Activated T-helper 1 cell treated with Interleukin-2 at 50 U/mL for 16 hours (primary cell): Measurements from ENCODE around the gene PLXNC1.

ENCODE experiments used
- DNase-seq: peaks from one replicate; pipeline ENCODE4 v3.0.0-alpha.2; 2020; ENCODE audit warnings: low read depth

Gene PLXNC1

GRCh38 chr12:94182986-94183707, 34.8 kb downstream of the PLXNC1 start:
- DNase-seq = no peak

DNA sequence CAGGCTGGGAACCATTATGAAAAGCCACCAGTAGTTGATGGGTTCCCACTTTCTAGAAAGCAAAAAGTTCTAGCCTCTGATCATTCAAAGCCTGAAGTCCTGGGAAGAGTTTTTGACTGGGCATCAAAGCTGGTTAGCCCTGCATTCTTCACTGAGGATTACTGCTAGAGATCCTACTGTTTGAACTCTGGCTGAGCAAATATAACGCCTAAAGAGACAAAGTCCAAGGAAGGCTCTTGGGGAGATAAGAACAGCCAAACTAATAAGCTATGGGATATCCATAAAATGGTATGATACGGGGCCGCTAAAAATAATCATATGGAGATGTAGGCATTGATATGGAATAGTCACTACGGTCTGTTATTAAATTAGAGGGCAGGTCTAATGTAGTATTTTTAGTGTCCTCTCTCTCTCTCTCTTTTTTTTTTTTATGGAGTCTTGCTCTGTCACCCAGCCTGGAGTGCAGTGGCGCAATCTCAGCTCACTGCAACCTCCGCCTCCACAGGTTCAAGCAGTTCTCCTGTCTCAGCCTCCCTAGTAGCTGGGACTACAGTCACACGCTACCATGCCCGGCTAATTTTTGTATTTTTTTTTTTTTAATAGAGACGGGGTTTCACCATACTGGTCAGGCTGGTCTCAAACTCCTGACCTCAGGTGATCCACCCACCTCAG, 35.5 kb downstream of the PLXNC1 start:
- no peak for DNase-seq

- DNase-seq = no peak
These were observed 36.8 kb downstream of the PLXNC1 start for GRCh38 chr12:94184995-94185719.

DNA sequence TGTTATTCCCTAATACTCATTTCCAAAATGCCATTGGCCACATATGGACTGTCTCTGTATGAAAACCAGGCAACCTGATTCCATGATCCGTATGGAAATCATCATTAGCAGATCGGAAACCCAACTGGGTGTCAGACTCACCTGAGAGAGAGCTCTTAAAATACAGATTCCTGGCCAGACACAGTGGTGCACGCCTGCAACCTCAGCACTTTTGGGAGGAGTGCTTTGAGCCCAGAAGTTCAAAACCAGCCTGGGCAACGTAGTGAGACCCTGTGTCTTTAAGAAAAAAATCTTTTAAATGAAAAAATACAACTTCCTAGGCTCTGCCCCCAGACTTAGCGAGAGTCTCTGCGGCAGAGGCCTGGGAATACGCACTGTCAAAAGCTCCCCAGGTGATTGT, 37.4 kb downstream of the PLXNC1 start:
- DNase-seq = no peak

DNA sequence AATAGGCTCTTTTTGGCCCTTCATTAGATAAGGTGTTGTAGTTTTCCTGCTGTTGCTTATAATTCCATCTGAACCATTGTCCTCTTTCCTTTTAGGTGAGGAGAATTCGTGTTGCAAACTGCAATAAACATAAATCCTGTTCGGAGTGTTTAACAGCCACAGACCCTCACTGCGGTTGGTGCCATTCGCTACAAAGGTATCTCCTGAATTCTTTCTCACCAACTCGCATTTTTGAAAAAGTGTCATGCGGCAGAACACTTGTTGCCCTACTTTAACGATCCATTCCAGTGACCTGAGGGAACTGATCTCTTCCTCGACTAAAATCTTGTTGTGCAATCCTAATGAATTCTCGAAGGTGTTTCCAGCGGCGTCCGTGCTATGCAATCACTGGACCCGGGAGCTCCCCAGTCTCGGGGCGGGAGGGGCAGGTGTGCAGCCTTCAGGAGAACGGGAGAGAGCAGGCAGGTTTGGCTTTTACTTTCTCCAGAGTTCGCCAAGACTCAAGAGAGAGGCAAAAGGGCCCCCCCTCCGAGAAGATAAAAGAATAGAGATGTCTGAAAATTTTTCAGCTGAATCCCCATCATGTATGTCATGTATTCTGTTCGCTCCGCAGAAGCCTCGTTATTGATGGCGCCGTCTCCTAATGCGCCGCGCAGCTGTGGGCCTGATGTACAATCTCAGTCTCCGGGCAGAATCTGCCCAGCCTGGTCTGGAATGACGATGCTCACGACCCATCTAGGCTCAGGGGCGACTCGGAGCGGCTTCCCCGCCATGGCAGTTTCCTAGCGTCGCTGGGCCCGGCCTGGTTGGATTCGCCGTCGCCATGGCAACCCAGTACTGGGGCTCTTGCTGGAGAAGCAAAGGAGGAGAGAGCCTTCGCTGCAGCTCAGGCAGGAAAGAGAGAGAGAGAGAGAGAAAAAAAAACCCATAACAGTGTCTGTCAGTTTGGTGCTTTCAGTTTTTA, 38.2 kb downstream of the PLXNC1 start:
- DNase-seq = no peak

DNA sequence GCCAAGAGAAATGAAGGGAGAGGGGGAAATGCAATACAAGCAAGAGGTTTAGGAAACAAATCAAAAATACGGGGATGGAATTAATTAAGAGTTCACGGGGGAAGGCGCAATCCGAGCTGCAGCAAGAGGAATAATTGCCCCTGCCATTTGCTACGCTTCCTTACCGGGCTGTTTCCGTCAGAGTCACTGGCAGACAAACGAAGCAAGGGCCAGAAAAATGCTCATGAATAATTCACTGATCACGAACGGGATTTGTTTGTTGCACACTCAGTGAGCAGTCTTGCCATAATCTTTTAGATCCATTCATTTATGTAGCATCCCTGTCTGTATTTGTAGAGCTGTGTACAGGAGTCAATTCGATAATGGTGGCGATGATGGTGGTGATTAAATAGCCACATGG, 39.0 kb downstream of the PLXNC1 start:
- DNase-seq = no peak

GRCh38 chr12:94190623-94191022, 42.2 kb downstream of the PLXNC1 start:
- DNase-seq = no peak

DNA sequence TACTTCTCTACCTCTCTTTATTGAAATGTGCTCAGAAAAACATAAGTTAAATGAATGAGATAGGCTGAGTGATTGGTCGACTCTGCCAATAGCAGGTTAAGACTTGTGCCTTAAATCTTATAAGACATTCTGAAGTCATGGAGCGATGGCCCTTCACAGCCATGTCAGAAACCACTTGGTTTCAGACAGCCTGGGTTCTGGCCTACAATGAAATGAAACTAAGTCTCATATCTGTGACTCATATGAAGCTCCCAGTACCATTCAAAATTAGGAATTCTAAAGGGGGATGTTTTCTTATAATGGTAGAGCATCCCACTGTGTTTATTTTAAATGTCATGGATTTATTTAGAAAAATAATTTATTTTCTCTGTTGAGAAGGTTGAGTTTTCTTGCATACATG, 42.6 kb downstream of the PLXNC1 start:
- DNase-seq = no peak

DNA sequence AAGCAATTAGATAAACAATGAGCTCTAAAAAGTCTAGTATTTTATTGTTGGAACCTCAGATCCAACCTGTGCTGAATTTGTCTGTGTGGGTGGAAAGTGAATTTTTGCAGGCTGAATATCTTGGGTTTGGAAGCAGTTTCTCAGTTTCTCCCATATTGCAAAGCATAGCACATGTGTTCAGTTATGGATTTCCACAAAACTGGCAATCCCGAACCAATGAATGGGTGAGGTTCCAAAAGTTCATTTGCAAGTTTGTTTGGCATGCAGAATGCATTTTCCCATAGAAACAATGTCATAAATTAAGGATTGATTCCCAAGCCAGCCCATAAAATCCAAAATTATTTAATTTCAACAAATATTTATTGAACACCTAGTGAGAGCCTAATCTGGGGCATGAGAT, 43.4 kb downstream of the PLXNC1 start:
- DNase-seq = no peak

- no peak for DNase-seq
These were observed 44.1 kb downstream of the PLXNC1 start for GRCh38 chr12:94192506-94192905.

DNA sequence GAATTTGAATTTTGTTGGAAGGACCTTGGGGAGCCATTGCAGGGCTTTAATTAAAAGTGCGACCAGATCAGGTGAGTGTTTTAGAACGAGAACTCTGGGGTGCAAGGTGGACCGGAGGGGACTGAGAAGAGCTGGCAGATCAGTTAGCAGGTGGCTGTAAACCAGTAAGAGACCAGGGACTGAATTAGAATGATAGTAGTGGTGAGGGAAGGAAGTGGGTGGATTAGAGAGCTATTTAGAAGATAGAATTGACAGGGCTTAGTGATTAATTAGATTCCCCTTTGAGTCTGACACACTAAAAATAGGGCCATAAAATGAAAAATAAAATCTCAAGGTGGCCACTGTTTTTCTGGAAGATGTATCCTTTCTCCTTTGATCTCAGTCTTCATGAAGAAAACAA, 44.8 kb downstream of the PLXNC1 start:
- DNase-seq = no peak

DNA sequence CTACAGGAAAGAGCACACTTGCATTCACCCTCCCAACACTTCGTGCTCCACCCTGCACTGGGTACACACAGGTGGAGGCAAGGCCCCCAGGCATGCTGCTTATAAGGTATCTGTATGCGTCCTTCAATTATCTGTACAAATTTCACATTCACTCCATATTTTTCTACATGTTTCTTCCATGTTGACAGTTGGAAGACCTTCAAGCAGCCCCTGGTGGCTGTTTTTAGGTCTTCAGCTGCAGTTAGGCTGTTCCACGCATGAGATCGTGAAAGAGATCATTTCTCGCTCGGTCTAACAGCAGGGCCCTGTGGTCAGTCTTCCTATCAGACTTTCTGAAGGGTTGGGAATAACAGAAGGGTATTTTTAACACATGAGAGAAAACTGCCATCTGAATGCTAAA, 47.1 kb downstream of the PLXNC1 start:
- no peak for DNase-seq

- DNase-seq = no peak
These were observed 50.1 kb downstream of the PLXNC1 start for GRCh38 chr12:94198469-94198868.

GRCh38 chr12:94198872-94199271, 50.5 kb downstream of the PLXNC1 start:
- no peak for DNase-seq

- no peak for DNase-seq
These were observed 51.7 kb downstream of the PLXNC1 start for GRCh38 chr12:94200069-94200468.

DNA sequence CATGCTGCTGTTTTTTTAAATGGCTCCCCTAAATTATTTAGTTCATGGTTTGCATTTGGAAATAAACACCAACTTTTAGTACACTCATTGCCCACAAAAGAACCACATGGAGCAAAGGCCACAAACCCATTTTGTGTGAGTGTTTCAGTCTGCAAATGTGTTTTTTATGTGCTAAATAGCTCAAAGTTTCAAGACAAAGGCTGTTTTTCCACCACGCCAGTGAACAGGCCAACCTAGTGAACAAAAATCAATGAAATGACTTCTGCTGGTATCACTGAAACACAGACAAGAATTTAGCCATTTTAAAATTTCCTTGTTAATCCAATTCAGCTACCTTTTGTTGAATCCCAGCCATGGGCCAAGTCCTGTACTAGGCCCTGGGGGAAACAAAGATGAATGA, 52.3 kb downstream of the PLXNC1 start:
- no peak for DNase-seq

DNA sequence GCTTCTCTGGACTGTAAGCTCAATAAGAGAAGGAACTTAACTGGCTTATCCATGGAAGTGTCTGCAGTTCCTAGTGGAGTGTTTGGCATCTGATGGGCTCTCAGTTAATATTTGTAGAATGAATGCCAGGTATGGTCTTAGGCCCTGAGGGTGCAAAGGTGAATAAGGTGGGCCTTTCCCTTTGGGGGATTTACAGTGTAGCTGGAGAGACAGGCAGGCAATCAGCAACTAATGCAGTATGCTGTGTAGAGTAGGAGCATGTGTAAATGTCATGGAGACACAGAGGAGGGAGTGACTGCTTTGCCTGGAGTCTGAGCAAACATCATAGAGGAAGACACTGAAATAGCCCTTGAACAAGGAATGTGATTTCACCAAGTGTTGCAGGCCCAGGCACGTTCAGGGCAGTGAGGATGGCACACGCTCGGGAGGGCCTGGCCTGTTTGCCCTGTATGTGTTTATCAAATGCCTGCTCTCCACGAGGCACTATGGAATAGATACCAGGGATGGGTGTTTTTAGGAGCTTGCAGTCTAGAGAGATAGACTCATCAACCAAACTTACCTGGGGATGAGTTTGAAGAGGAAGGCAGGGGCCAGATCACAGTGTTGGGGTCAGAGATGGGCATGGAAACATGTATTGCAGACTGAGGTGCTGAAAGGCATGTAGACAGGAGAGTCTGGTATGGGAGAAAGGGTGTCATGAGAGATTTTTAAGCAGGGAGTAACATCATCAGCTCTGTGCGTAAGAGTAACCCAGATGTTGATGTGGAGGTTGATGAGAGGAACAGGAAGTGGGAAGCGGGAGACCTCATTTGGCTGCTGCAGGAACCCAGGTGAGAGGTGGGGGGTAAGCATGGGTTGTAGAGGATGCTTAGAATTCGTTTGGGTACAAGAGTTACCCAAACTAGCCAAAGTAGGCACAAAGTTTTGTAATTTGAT, 54.1 kb downstream of the PLXNC1 start:
- DNase-seq = no peak

- DNase-seq = no peak
These were observed 54.8 kb downstream of the PLXNC1 start for GRCh38 chr12:94203181-94203546.

GRCh38 chr12:94203796-94204195, 55.4 kb downstream of the PLXNC1 start:
- DNase-seq = no peak

DNA sequence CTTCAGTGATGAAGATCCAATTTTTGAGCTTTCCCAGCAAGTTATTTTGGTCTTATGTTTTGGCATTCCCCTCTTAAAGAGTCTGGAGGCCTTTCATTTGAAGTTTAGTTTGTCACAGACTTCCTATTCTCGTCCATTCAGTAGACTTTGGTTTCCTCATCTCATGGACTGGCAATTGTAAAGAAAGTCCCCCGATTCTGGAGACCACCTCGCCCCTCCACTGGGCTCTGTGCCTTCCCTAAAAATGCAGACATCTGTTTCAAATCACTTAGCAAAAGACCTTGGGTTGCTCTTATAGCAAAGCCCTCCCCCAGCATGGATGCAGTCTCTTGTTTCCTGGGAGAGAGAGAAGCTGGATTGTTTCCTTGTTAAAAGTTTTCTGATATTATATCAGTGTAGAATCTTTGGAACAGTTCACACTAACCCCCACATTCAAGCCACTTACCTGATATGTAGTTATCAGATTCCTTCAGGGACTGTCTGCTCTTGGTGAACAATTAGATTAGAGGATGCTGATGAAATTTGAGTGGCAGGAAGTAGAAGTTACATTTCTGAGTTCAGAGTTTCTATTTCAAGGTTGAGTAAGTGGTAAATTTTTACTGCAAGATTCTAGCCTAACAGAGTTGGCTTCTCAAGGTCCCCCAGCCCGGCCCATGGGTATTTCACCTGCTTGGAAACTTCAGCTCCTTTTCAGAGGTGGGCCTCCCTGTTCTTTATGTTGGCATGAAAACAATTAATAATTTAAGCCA, 56.3 kb downstream of the PLXNC1 start:
- DNase-seq = no peak
